Measurements from ENCODE around the gene CCDC92B.

GRCh38 chr17:2687074-2687418, 62.4 kb downstream of the CCDC92B start:
- no peak for TF ChIP-seq POLR2A (IDR thresholded peaks at IDR 0.05; ENCODE audit: low read depth, low read length)
- TF ChIP-seq CTCF (conservative IDR thresholded peaks at IDR 0.05; ENCODE audit: low read depth, low read length): no peak
- no peak for TF ChIP-seq RCOR1 (IDR thresholded peaks at IDR 0.05; ENCODE audit: insufficient replicate concordance, low read length)
- TF ChIP-seq FOS (IDR thresholded peaks at IDR 0.05; ENCODE audit: low read depth, low read length): no peak
- no peak for TF ChIP-seq NFE2L2 (IDR thresholded peaks at IDR 0.05; ENCODE audit: low read depth, low read length)
- no peak for TF ChIP-seq SMC3 (IDR thresholded peaks at IDR 0.05; ENCODE audit: low read depth, low read length)
- TF ChIP-seq MXI1 (IDR thresholded peaks at IDR 0.05; ENCODE audit: borderline replicate concordance, low read depth, low read length): no peak
- TF ChIP-seq RFX5 (IDR thresholded peaks at IDR 0.05; ENCODE audit: low read depth, low read length): no peak

Measured in IMR-90 (cell line).